Neural progenitor cell (in vitro differentiated cells): ENCODE results near the gene SNRNP70. TPM values are rescaled to one million over a fixed set of nuclear protein-coding genes. Genes with fewer than 3 reads are reported as not detected.
A peak's percentile ranks its signal among the peaks of the same experiment; 100 is the strongest.

Source experiments
- DNase-seq: peaks from one replicate; pipeline ENCODE4 v3.0.0-alpha.2; 2016; ENCODE audit warnings: low spot score
- H2AFZ ChIP-seq: fragments of 200-600 bp; sonication (generic); replicated peaks from 2 replicates; pipeline ENCODE4 v1.6.1; 2016; ENCODE audit warnings: antibody characterized with exemption
- H3F3A ChIP-seq: fragments of 200-600 bp; sonication (generic); 2 replicates; pipeline ENCODE4 v1.6.1; 2016; ENCODE audit warnings: antibody characterized with exemption, low read depth
- H3K27ac ChIP-seq: fragments of 200-600 bp; sonication (generic); 2 replicates; pipeline ENCODE4 v1.5.1; 2016; ENCODE audit warnings: mild to moderate bottlenecking
- H3K27me3 ChIP-seq: fragments of 200-600 bp; sonication (generic); 2 replicates; pipeline ENCODE4 v1.6.1; 2016; ENCODE audit warnings: mild to moderate bottlenecking, moderate library complexity
- H3K36me3 ChIP-seq: fragments of 200-600 bp; sonication (generic); 2 replicates; pipeline ENCODE4 v1.5.1; 2016
- H3K4me1 ChIP-seq: fragments of 200-600 bp; sonication (generic); 2 replicates; pipeline ENCODE4 v1.6.1; 2016; ENCODE audit warnings: mixed run types
- H3K4me2 ChIP-seq: fragments of 200-600 bp; sonication (generic); 2 replicates; pipeline ENCODE4 v1.6.1; 2016
- H3K4me3 ChIP-seq: fragments of 200-600 bp; sonication (generic); 2 replicates; pipeline ENCODE4 v1.5.1; 2016
- H3K79me2 ChIP-seq: fragments of 200-600 bp; sonication (generic); 2 replicates; pipeline ENCODE4 v1.6.1; 2016; ENCODE audit warnings: low read depth
- H3K9ac ChIP-seq: fragments of 200-600 bp; sonication (generic); 2 replicates; pipeline ENCODE4 v1.6.1; 2016
- H3K9me3 ChIP-seq: fragments of 200-600 bp; sonication (generic); 2 replicates; pipeline ENCODE4 v1.5.1; 2016; ENCODE audit warnings: low read depth
- H4K20me1 ChIP-seq: fragments of 200-600 bp; sonication (generic); 2 replicates; pipeline ENCODE4 v1.6.1; 2016; ENCODE audit warnings: low read depth
- H3K27ac Mint-ChIP-seq: 3 replicates; pipeline ENCODE4 v1.8.0; 2021; ENCODE audit warnings: mixed read lengths
- H3K27me3 Mint-ChIP-seq: 2 replicates; pipeline ENCODE4 v1.8.0; 2022; ENCODE audit warnings: low read depth, mild to moderate bottlenecking, inconsistent platforms, moderate library complexity, mixed read lengths; ENCODE audit not compliant: insufficient read depth
- H3K36me3 Mint-ChIP-seq: 3 replicates; pipeline ENCODE4 v1.8.0; 2021; ENCODE audit warnings: mixed read lengths
- H3K4me1 Mint-ChIP-seq: 3 replicates; pipeline ENCODE4 v1.8.0; 2021; ENCODE audit warnings: mixed read lengths
- H3K4me3 Mint-ChIP-seq: 3 replicates; pipeline ENCODE4 v1.8.0; 2021; ENCODE audit warnings: mild to moderate bottlenecking, moderate library complexity, mixed read lengths
- H3K9me3 Mint-ChIP-seq: 3 replicates; pipeline ENCODE4 v1.8.0; 2020; ENCODE audit warnings: mixed read lengths
- EZH2 ChIP-seq: fragments of 200-600 bp; sonication (generic); IDR thresholded peaks from 2 replicates; pipeline ENCODE4 v1.6.1; 2017; ENCODE audit warnings: antibody characterized with exemption, mild to moderate bottlenecking, moderate library complexity
- EZH2phosphoT487 ChIP-seq: fragments of 200-600 bp; sonication (generic); IDR thresholded peaks from 2 replicates; pipeline ENCODE4 v1.6.1; 2017; ENCODE audit warnings: antibody characterized with exemption
- total RNA-seq: library from RNA; depleted of rRNA; stranded (reverse); fragments of >200 nt; gene quantifications from 2 replicates; pipeline ENCODE4 v1.2.3, GENCODE V29; 2015; ENCODE audit warnings: low replicate concordance
- TF ChIP-seq, protein P1 (sequence below): fragments of 200-600 bp; sonication (generic); IDR thresholded peaks from 2 replicates; pipeline ENCODE4 v1.5.1; 2017; ENCODE audit warnings: antibody characterized with exemption, mild to moderate bottlenecking

The SNRNP70 gene
- total RNA-seq, 1 donor from 2014 or later: 162 TPM

DNA sequence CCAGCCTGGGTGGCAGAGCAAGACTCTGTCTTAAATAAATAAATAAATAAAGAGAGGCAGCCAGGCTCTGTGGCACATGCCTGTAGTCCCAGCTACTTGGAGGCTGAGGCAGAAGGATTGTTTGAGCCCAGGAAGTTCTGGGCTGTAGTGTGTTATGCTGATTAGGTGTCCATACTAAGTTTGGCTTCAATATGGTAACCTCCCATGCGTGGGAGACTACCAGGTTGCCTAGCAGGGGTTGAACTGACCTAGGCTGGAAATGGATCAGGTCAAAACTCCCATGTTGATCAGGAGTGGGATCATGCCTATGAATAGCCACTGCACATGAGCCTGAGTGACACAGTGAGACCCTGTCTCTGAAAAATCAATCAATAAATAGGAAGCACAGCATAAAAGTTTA lies 4.0 kb upstream of the SNRNP70 start:
- H3K4me2 ChIP-seq: no peak overlapping the region
- Mint-ChIP-seq H3K4me1 (peaks cover 10% of the 10 kb centered on the region), H3K9me3 (no peaks in the 10 kb centered on the region), H3K4me3 (no peak overlapping the region), H3K27ac (no peak overlapping the region), H3K36me3 (peaks cover 3% of the 10 kb centered on the region), H3K27me3 (peaks cover 7% of the 10 kb centered on the region)
- H3K4me1 ChIP-seq: peaks cover 5% of the 10 kb centered on the region
- no peak overlapping the region for H3K4me3 ChIP-seq
- H2AFZ ChIP-seq: no peak overlapping the region
- peaks cover 10% of the 10 kb centered on the region for H4K20me1 ChIP-seq
- peaks cover 20% of the 10 kb centered on the region for H3K27me3 ChIP-seq
- no peaks in the 10 kb centered on the region for H3K9me3 ChIP-seq
- no peaks in the 10 kb centered on the region for H3K36me3 ChIP-seq
- H3K79me2 ChIP-seq: peaks cover 10% of the 10 kb centered on the region
- peaks cover 10% of the 10 kb centered on the region for H3F3A ChIP-seq
- no peak overlapping the region for H3K9ac ChIP-seq
- no peak overlapping the region for H3K27ac ChIP-seq
- no peak for TF ChIP-seq EZH2phosphoT487
- DNase-seq: no peak

DNA sequence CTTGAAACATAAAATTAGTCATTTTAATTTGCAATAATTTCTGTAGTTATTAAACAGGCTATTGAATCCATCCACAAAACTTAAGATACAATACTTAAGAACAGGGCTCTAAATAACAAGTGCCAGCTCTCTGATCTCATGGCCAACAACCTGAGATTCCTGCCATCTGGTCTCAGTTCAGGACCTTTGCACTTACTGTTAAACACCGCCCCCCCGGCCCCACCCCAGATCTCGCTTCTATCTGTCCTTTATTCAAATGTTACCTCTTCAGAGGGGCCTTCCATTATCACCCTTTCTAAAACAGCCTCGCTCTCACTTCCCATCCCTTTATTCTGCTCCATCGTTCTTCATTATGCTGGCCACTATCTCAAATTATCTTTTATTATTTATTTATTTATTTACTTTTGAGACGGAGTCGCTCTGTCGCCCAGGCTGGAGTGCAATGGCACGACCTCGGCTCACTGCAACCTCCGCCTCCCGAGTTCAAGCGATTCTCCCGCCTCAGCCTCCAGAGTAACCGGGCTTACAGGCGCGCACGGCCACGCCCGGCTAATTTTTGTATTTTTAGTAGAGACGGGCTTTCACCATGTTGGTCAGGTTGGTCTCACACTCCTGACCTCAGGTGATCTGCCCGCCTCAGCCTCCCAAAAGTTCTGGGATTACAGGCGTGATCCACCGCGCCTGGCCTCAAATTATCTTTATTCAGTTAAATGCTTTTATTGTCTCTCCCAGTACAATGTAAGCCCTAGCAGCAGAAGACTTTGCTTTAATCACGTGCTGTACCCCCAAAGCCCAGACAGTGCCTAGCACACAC lies 838 bp upstream of the SNRNP70 start:
- DNase-seq: no peak
- Mint-ChIP-seq H3K27me3 (peaks cover 3% of the 10 kb centered on the region), H3K4me3 (peak overlapping the region; percentile 97), H3K9me3 (no peaks in the 10 kb centered on the region), H3K4me1 (peaks cover 20% of the 10 kb centered on the region), H3K27ac (peak overlapping the region; percentile 99), H3K36me3 (peaks cover 15% of the 10 kb centered on the region)
- Histone ChIP-seq H3K27ac (no peak overlapping the region), H3K4me2 (peak overlapping the region; percentile 72), H3K36me3 (no peaks in the 10 kb centered on the region), H2AFZ (peak overlapping the region; percentile 94), H3K79me2 (peaks cover 41% of the 10 kb centered on the region), H3K27me3 (peaks cover 20% of the 10 kb centered on the region), H3K4me1 (peaks cover 18% of the 10 kb centered on the region), H3K9me3 (no peaks in the 10 kb centered on the region), H3F3A (peaks cover 10% of the 10 kb centered on the region), H3K9ac (no peak overlapping the region), H4K20me1 (peaks cover 41% of the 10 kb centered on the region), H3K4me3 (peak overlapping the region; percentile 89)
- no peak for TF ChIP-seq EZH2
- TF ChIP-seq, protein P1, sequence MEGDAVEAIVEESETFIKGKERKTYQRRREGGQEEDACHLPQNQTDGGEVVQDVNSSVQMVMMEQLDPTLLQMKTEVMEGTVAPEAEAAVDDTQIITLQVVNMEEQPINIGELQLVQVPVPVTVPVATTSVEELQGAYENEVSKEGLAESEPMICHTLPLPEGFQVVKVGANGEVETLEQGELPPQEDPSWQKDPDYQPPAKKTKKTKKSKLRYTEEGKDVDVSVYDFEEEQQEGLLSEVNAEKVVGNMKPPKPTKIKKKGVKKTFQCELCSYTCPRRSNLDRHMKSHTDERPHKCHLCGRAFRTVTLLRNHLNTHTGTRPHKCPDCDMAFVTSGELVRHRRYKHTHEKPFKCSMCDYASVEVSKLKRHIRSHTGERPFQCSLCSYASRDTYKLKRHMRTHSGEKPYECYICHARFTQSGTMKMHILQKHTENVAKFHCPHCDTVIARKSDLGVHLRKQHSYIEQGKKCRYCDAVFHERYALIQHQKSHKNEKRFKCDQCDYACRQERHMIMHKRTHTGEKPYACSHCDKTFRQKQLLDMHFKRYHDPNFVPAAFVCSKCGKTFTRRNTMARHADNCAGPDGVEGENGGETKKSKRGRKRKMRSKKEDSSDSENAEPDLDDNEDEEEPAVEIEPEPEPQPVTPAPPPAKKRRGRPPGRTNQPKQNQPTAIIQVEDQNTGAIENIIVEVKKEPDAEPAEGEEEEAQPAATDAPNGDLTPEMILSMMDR: no peak
- TF ChIP-seq EZH2phosphoT487: no peak

DNA sequence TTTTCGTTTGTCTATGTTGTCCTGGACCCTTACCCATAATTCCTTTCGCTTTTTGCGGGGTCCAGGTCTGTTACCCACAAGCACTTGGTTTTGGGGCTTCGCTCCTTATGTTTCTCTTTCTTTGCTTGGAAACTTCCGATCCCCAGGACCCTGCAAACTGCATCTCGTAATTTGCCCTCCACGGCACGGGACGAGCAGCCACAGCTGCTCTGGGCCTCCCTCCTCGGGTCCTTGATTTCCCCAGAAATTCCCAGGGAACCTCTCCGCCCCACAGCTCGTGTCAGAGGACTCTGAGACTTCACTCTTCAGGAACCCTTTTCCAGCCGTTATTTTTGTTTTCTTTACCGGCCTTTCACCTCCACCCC lies 599 bp downstream of the SNRNP70 start:
- peaks cover 15% of the 10 kb centered on the region for H3K36me3 Mint-ChIP-seq
- Histone ChIP-seq H3K27me3 (peaks cover 7% of the 10 kb centered on the region), H2AFZ (peak overlapping the region; percentile 83), H3K36me3 (peaks cover 6% of the 10 kb centered on the region), H3K27ac (peak overlapping the region; percentile 93), H3K4me1 (peaks cover 18% of the 10 kb centered on the region), H3K9ac (peak overlapping the region; percentile 96), H3K4me2 (peak overlapping the region; percentile 100), H3K4me3 (peak overlapping the region; percentile 89), H3F3A (peaks cover 14% of the 10 kb centered on the region), H4K20me1 (peaks cover 54% of the 10 kb centered on the region), H3K9me3 (no peaks in the 10 kb centered on the region), H3K79me2 (peaks cover 56% of the 10 kb centered on the region)
- peak overlapping the region; percentile 94 for H3K27ac Mint-ChIP-seq
- peaks cover 3% of the 10 kb centered on the region for H3K27me3 Mint-ChIP-seq
- TF ChIP-seq EZH2 (no peak), EZH2phosphoT487 (no peak)
- TF ChIP-seq, protein P1: no peak
- no peaks in the 10 kb centered on the region for H3K9me3 Mint-ChIP-seq
- H3K4me1 Mint-ChIP-seq: peaks cover 20% of the 10 kb centered on the region
- DNase-seq: no peak
- H3K4me3 Mint-ChIP-seq: peak overlapping the region; percentile 97

DNA sequence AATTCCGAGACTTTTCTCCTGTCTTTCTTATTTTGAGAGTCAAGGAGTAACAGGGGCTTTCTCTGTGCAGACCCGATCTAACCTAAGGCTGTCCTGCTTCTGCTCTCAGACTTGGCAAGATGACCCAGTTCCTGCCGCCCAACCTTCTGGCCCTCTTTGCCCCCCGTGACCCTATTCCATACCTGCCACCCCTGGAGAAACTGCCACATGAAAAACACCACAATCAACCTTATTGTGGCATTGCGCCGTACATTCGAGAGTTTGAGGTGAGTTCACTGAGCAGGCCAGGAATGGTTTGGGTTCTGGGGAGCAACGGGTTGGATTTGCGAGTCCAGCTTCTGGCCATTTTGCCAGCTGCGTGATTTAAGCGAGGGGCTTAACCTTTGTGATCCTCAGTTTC lies 1.0 kb downstream of the SNRNP70 start:
- H3K4me1 Mint-ChIP-seq: peaks cover 20% of the 10 kb centered on the region
- peak overlapping the region; percentile 94 for H3K27ac Mint-ChIP-seq
- H3K27ac ChIP-seq: no peak overlapping the region

More for the DNA sequence above, 1.0 kb downstream of the SNRNP70 start:
- Histone ChIP-seq H3K9me3 (no peaks in the 10 kb centered on the region), H3K27me3 (peaks cover 4% of the 10 kb centered on the region), H3K4me1 (peaks cover 18% of the 10 kb centered on the region), H3K36me3 (peaks cover 7% of the 10 kb centered on the region), H3K79me2 (peaks cover 59% of the 10 kb centered on the region), H4K20me1 (peaks cover 59% of the 10 kb centered on the region), H3K4me2 (peak overlapping the region; percentile 100), H3K4me3 (peak overlapping the region; percentile 89), H3K9ac (peak overlapping the region; percentile 96), H2AFZ (no peak overlapping the region), H3F3A (peaks cover 14% of the 10 kb centered on the region)
- no peaks in the 10 kb centered on the region for H3K9me3 Mint-ChIP-seq
- DNase-seq: no peak
- peak overlapping the region; percentile 97 for H3K4me3 Mint-ChIP-seq
- TF ChIP-seq EZH2phosphoT487: no peak
- TF ChIP-seq EZH2: no peak
- TF ChIP-seq, protein P1: no peak
- peaks cover 16% of the 10 kb centered on the region for H3K36me3 Mint-ChIP-seq
- peaks cover 2% of the 10 kb centered on the region for H3K27me3 Mint-ChIP-seq
